T-helper 1 cell treated with Interleukin-12 subunit alpha and Interleukin-12 subunit beta and Interleukin-4 antibody, amounts not matched to agents 30 μg/mL and 1 μg/mL, for 36 hours (primary cell): ENCODE data around the gene USP10.

Source experiments
- H3K27ac Mint-ChIP-seq: one replicate; pipeline ENCODE4 v1.8.0; 2021; ENCODE audit warnings: mild to moderate bottlenecking, mixed read lengths
- H3K27me3 Mint-ChIP-seq: one replicate; pipeline ENCODE4 v1.8.0; 2021; ENCODE audit warnings: low read depth, mixed read lengths
- H3K36me3 Mint-ChIP-seq: one replicate; pipeline ENCODE4 v1.8.0; 2021; ENCODE audit warnings: low read depth, mixed read lengths
- H3K4me1 Mint-ChIP-seq: one replicate; pipeline ENCODE4 v1.8.0; 2021; ENCODE audit warnings: low read depth, mixed read lengths
- H3K4me3 Mint-ChIP-seq: one replicate; pipeline ENCODE4 v1.8.0; 2021; ENCODE audit warnings: mild to moderate bottlenecking, moderate library complexity, mixed read lengths
- H3K9me3 Mint-ChIP-seq: one replicate; pipeline ENCODE4 v1.8.0; 2021; ENCODE audit warnings: mixed read lengths

Gene USP10

DNA sequence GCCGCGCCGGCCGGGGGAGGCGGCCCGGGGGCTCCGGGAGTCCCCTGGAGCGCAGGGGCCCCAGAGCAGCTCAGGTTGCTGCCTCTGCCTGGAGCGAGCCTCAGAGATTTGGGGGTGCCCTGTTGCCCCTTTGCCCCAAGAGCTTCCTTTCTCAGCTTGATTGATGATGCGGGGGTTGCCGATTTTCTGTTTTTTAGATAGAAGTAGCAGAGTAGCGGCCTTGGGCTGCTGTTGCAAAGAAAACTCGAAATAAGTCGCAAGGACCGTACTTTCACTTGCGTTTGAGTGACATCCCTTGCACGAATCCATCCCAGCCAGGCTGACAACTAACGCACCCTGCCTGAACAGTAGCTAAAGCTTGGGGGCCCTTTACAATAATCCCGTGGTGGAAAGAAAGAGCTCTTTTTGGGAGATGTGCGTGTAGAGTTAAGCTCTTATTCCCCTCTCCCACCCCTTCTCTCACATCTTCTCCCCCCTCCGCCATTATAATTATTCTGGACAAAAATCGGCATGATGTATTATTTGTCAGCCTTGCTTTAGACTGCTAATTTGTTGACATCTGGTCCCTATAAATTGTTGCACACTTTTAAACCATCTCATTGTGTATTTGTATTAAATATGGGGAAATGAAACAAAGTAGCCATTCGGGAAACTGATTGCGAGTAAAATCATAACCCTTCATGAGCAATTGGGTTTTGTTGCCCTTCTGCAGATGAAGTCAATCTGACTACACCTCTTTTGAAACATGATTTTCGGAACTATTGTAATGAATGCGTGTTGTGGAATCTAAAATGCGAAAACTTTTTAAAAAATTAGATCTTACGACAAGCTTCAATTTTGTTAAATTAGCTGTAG, 873 bp downstream of the USP10 start:
- Mint-ChIP-seq H3K9me3 (no peaks in the 10 kb centered on the region), H3K4me3 (peak overlapping the region; percentile 96)

DNA sequence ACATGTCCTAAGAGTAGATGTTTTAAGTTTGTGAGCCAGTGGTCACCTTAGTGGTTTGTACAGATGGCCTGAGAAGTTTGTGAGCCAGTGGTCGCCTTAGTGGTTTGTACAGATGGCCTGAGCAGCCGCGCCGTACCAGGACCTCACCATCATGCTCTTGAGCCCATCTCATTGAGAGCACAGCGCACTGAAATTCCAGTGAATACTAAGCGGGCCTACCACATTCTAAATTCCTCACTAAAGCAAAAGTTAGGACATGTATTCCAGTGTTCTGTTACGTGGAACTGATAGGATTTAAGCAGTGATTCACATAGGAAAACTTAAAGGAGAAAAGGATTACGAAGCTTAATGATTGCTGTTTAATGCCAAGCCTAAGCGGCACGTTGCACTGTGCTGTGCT, 3.9 kb downstream of the USP10 start:
- Mint-ChIP-seq H3K27ac (no peak overlapping the region), H3K36me3 (peaks cover 6% of the 10 kb centered on the region), H3K4me1 (peaks cover 37% of the 10 kb centered on the region), H3K4me3 (no peak overlapping the region), H3K9me3 (no peaks in the 10 kb centered on the region), H3K27me3 (no peaks in the 10 kb centered on the region)

More for the DNA sequence above, 873 bp downstream of the USP10 start:
- Mint-ChIP-seq H3K27me3 (peaks cover 4% of the 10 kb centered on the region), H3K27ac (peak overlapping the region; percentile 97), H3K4me1 (peaks cover 38% of the 10 kb centered on the region), H3K36me3 (peaks cover 5% of the 10 kb centered on the region)

DNA sequence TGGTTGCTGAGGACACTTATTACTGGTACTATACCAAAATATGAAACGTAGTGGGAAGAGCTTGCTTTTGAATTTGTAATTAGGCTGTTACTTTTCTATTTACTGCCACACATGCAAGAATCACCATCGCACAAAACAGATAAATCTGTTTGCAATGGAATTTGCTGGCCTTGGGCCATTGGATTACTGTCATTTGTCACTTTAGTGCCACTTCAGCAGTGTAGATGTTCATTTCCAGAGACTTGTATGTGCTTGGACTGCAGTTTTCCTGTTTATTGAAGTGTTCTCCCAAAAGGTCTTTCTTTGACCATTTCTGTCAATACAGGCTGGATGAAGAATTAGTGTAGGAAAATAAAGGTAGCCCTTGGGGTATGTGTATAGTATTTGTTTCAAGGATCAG, 4.5 kb downstream of the USP10 start:
- H3K4me1 Mint-ChIP-seq, result peaks cover 38% of the 10 kb centered on the region
- peaks cover 8% of the 10 kb centered on the region for H3K36me3 Mint-ChIP-seq
- no peaks in the 10 kb centered on the region for H3K9me3 Mint-ChIP-seq
- no peaks in the 10 kb centered on the region for H3K27me3 Mint-ChIP-seq
- H3K4me3 Mint-ChIP-seq, result no peak overlapping the region
- H3K27ac Mint-ChIP-seq, result no peak overlapping the region

DNA sequence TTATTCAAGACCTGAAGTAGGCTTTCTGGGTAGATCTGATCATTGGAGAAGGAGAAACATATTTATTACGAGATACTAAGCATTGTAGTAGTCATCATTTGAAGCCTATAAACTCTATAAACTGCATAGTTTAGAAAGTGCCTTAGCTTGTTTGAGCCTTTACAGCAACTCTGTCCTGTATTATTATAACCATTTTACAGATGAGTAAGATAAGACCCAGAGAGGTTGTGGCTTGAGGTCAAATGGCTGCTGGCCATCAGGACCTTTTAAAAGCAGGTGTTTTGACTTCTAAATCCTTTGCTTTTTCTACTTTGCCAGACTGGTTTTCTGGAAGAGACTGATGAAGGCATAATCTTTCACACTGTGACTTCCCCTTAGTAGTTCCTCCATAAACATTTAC, 7.1 kb downstream of the USP10 start:
- no peak overlapping the region for H3K4me3 Mint-ChIP-seq
- no peaks in the 10 kb centered on the region for H3K9me3 Mint-ChIP-seq
- H3K27me3 Mint-ChIP-seq, result no peaks in the 10 kb centered on the region
- H3K27ac Mint-ChIP-seq, result no peak overlapping the region
- peaks cover 5% of the 10 kb centered on the region for H3K36me3 Mint-ChIP-seq
- peaks cover 31% of the 10 kb centered on the region for H3K4me1 Mint-ChIP-seq

DNA sequence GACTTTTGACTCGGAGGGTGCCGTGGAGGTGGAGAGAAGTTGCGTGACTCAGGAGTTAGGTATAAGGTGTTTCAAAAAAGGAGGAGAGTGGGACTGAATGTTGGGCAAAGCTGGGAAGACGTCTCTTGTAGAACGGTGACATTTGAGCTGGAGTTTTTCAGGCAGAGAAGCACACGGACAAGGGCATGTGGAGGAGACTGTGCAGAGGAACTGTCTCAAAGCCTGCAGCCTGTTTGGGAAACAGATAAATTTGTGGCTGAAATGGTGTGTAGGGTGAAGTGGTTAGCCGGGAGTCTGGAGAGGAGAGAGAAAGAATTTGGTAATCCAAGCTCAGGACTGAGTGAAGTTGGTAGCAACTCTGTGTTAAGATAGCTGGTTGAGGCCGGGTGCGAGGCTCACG, 9.8 kb downstream of the USP10 start:
- Mint-ChIP-seq H3K4me1 (peaks cover 23% of the 10 kb centered on the region), H3K36me3 (peaks cover 5% of the 10 kb centered on the region), H3K27ac (no peak overlapping the region), H3K9me3 (no peaks in the 10 kb centered on the region), H3K4me3 (no peak overlapping the region), H3K27me3 (no peaks in the 10 kb centered on the region)

DNA sequence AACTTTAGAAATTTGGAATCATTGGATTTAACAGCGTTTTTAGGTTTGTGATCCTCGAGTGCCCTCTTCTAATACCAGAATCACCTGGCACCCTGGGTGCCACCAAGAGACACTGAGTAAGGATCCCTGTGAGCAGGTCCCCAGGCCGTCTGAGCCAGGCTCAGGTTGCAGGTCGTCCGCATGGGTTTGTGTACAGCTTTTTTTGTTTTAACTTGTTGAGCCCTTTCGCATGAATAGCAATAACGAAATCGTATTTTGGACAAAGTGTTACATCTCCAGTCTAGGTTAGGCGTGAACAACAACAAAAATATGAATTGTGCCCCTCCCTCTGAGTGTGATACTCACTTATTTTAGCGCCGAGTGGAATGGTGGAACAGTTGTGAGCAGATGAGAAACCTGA, 10.9 kb downstream of the USP10 start:
- no peaks in the 10 kb centered on the region for H3K9me3 Mint-ChIP-seq
- H3K27me3 Mint-ChIP-seq, result no peaks in the 10 kb centered on the region
- no peak overlapping the region for H3K4me3 Mint-ChIP-seq
- H3K36me3 Mint-ChIP-seq, result peaks cover 3% of the 10 kb centered on the region
- peak overlapping the region; percentile 28 for H3K27ac Mint-ChIP-seq
- H3K4me1 Mint-ChIP-seq, result peaks cover 21% of the 10 kb centered on the region

DNA sequence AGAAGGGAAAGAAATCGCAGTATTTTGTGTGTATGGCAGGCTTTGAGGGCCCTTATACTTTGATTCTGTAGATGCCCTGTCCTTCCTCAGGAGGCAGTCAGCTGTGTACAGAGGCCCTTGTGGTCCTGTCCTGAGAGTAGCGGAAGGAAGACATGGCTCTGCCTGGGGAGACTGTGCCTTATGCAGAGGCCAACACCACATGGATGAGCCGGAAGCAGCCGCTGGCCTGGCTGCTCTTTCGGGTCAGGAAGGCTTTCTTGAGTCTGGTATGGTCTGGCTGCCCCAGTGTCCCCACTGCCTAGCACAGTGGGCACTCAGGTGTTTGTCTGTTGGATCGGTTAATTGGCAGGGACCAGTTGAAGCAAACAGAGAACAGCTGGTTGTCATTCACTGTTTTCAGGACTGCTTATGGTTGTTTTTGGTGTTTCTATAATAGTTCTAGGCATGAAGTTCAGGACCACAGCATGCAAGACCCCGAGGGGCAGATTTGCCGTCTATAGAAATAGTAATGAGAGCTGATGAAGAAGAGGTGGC, 12.4 kb downstream of the USP10 start:
- Mint-ChIP-seq H3K36me3 (peaks cover 5% of the 10 kb centered on the region), H3K27ac (no peak overlapping the region), H3K4me3 (no peak overlapping the region), H3K4me1 (peaks cover 25% of the 10 kb centered on the region), H3K9me3 (no peaks in the 10 kb centered on the region), H3K27me3 (no peaks in the 10 kb centered on the region)

DNA sequence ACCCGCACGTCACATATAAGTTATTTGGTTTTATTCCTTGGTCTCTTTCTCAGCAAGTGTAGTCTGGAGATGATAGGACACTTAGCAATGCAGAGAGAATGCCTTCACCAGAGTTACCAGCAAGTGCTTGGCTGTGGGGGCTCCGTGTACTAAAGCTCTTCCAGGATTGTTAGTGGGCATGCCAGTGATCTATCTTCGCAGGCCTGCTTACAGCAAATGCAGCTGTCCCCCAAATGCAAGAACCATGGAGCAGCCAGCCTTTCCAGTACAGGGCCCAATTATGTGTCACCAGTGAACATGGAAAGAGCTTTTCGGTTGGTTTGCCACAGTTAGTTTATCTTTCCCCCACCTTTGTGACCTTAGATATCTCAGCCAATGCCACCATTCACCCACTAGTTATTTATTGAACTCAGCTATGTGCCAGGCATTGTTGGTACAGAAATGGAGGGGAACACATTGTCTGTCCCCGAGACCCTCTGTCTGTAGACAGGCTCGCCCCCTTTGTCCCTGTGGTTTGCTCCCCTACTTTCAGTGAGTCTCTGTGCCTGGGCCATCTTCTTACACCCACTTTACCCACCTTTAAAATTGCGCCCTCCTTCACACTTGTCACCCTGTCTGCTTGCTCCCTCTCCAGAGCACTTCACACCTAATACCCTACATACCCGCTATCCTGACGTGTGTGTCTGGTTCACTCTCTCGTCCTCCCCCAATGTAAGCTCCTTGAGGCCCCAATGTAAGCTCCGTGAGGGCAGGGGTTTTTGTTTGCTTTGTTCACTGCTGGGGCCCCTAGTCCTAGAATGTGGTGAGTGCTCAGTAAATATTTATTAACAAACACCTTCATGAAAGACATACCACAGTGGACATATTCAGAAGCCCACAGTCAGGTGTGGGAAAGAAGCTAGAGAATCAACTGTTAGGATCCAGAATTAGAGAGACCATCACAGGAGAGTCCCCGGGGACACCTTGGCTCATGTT, 13.3 kb downstream of the USP10 start:
- Mint-ChIP-seq H3K4me3 (no peak overlapping the region), H3K9me3 (no peaks in the 10 kb centered on the region), H3K4me1 (peaks cover 30% of the 10 kb centered on the region), H3K36me3 (peaks cover 11% of the 10 kb centered on the region), H3K27me3 (no peaks in the 10 kb centered on the region), H3K27ac (peak overlapping the region; percentile 17)

DNA sequence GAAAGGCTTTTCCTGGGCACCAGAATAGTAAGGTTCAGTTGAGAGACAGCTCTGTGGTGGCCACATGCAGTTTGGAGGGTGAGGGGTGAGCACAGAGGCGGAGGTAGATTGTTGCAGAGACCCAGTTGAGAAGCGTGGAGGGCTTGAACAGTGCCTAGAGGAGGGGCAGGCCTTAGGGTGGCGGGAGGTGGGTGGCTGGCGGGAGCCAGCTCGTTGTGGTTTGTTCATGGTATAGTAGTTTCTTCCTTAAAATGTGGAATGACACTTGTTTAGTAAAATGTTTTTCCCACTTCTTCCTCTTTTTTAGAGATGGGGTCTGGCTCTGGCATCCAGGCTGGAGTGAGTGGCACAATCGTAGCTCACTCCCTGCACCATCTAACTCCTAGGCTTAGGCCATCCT, 14.2 kb downstream of the USP10 start:
- H3K36me3 Mint-ChIP-seq, result peaks cover 8% of the 10 kb centered on the region
- no peak overlapping the region for H3K4me3 Mint-ChIP-seq
- H3K27ac Mint-ChIP-seq, result peak overlapping the region; percentile 27
- H3K4me1 Mint-ChIP-seq, result peaks cover 29% of the 10 kb centered on the region
- no peaks in the 10 kb centered on the region for H3K9me3 Mint-ChIP-seq
- no peaks in the 10 kb centered on the region for H3K27me3 Mint-ChIP-seq

DNA sequence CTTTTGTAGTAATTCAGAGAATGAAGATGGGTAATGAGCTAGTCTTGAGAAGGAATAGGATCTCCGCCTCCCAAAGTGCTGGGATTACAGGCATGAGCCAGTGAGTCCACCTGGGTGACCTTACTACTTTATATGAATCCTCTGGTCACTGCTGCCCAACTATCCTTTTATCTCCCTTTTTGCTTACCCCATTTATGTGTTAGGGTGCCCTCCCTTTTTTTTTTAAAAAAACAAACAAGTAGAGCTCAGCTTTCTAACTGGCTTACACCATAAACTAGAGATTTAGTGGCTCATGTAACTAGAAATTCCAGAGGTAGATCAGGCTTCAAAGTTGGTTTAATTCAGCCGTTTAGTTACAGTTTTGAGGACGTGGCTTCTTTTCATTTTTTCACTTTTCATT, 15.6 kb downstream of the USP10 start:
- no peak overlapping the region for H3K4me3 Mint-ChIP-seq
- no peaks in the 10 kb centered on the region for H3K27me3 Mint-ChIP-seq
- no peak overlapping the region for H3K27ac Mint-ChIP-seq
- H3K4me1 Mint-ChIP-seq, result peaks cover 35% of the 10 kb centered on the region
- H3K9me3 Mint-ChIP-seq, result no peaks in the 10 kb centered on the region
- H3K36me3 Mint-ChIP-seq, result peaks cover 10% of the 10 kb centered on the region

DNA sequence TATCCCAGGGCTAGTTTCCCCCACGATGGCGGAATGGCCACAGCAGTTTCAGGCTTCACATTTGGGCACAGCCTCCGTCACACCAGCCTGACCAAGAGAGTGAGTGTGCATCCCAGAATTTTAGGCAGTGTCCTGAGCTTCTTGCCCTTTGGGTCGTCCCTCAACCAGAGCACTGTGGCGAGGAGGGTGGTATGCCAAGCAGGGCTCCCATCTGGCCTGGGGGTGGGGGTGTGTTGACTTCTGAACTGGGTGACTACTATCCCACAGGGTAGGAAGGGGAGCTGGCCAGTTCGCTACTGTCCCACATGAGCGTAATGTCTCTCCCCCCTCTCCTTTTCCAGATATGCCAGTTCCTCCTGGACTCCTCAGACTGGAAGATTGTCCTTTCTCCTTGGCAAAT, 16.1 kb downstream of the USP10 start:
- Mint-ChIP-seq H3K9me3 (no peaks in the 10 kb centered on the region), H3K4me3 (no peak overlapping the region), H3K27ac (no peak overlapping the region), H3K27me3 (no peaks in the 10 kb centered on the region), H3K36me3 (peaks cover 10% of the 10 kb centered on the region), H3K4me1 (peaks cover 34% of the 10 kb centered on the region)

DNA sequence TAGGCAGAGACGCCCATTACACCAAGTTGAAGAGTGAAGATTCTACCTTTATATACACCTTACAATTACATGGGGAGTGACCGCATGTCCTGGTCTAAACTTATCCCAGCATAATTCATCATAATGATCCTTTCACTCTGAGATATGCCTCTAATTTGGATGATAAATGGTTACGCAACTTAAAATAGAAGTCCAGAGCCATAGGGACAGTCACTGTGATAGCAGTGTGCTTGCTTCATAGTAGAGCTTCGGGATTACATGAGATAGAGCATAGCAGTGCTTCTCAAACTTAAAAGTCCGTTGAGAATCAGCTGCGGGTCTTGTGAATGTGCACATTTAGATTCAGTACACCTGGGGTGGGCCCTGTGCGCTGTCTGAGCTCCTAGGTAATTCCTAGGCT, 16.9 kb downstream of the USP10 start:
- no peak overlapping the region for H3K27ac Mint-ChIP-seq
- no peak overlapping the region for H3K4me3 Mint-ChIP-seq
- H3K4me1 Mint-ChIP-seq, result peaks cover 34% of the 10 kb centered on the region
- H3K36me3 Mint-ChIP-seq, result peaks cover 10% of the 10 kb centered on the region
- no peaks in the 10 kb centered on the region for H3K9me3 Mint-ChIP-seq
- no peaks in the 10 kb centered on the region for H3K27me3 Mint-ChIP-seq

DNA sequence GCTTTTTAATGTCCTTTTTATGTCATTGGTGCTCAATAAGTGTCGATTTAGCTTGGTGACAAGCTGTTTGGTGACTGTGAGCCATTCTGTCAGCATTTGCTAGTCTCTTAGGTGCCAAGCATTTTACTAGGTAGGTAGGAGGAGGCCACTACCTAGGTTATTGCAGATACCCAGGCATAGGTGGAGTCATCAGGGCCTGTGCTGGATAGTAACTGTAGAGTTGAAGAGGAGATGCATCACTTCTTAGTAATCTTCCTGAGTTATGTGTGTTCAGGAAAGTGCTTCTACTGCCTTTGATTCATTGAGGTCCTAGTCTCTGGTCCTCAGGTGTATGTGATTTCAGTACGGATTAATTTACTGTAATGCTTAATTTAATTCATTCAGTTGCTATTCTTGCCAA, 17.7 kb downstream of the USP10 start:
- Mint-ChIP-seq H3K27me3 (no peaks in the 10 kb centered on the region), H3K36me3 (peaks cover 10% of the 10 kb centered on the region), H3K9me3 (no peaks in the 10 kb centered on the region), H3K4me3 (no peak overlapping the region), H3K4me1 (peaks cover 40% of the 10 kb centered on the region), H3K27ac (no peak overlapping the region)

DNA sequence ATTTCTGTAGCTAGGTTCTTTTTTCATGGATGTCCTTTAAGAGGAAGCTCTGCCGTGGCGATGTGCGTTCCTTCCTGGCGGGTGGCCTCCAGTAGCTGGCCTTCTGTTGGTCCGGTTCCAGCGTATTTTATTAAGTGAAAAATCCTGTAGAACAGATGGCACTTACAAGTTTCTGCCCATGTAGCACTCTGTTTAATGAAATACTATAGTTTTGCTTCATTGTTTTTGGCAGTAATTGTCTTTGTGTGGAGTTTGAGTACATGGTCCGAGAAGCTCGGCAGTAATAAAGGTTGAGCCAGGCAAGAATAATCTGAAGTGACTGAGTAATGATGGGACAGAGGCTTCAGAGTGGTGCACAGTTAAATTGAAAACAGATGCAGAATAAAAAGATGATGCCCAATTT, 20.4 kb downstream of the USP10 start:
- H3K4me3 Mint-ChIP-seq, result no peak overlapping the region

More for the DNA sequence above, 20.4 kb downstream of the USP10 start:
- peaks cover 10% of the 10 kb centered on the region for H3K36me3 Mint-ChIP-seq
- H3K27me3 Mint-ChIP-seq, result no peaks in the 10 kb centered on the region
- H3K4me1 Mint-ChIP-seq, result peaks cover 48% of the 10 kb centered on the region
- no peak overlapping the region for H3K27ac Mint-ChIP-seq
- no peaks in the 10 kb centered on the region for H3K9me3 Mint-ChIP-seq
